ENCODE measurements around the gene NKAIN2. TPM values are rescaled to one million over a fixed set of nuclear protein-coding genes. Genes with fewer than 3 reads are reported as not detected.
"Not testable (repeated sequence)": the region's sequence is repeated elsewhere in the genome, so short reads cannot be mapped to it uniquely, and the experiment has no call there.

The NKAIN2 gene
- total RNA-seq, 1 experiment from 2014 or later: not detected

- BruUV-seq (replicated peaks): no TSS peak
- no peaks in the 10 kb centered on the region for H3K9me3 Mint-ChIP-seq (ENCODE audit: low read depth, unreplicated experiment)
- CTCF ChIA-PET: no interaction called here
Observed at GRCh38 chr6:124561635-124562130, 758.0 kb downstream of the NKAIN2 start.

GRCh38 chr6:124564125-124564524, 760.5 kb downstream of the NKAIN2 start:
- H3K4me3 Mint-ChIP-seq (ENCODE audit: low read depth, unreplicated experiment); DNase-seq; H3K36me3 Mint-ChIP-seq (ENCODE audit: insufficient read depth, unreplicated experiment); BruUV-seq (replicated peaks); H3K27ac Mint-ChIP-seq (ENCODE audit: unreplicated experiment); intact Hi-C loops (cut with micrococcal nuclease; ENCODE audit: unreplicated experiment); H3K9me3 Mint-ChIP-seq (ENCODE audit: low read depth, unreplicated experiment); H3K4me1 Mint-ChIP-seq (ENCODE audit: low read depth, unreplicated experiment); H3K27me3 Mint-ChIP-seq (ENCODE audit: unreplicated experiment); CTCF ChIA-PET: not testable (repeated sequence)

More at GRCh38 chr6:124561635-124562130, 758.0 kb downstream of the NKAIN2 start:
- Mint-ChIP-seq H3K27me3 (ENCODE audit: unreplicated experiment) (no peaks in the 10 kb centered on the region), H3K4me1 (ENCODE audit: low read depth, unreplicated experiment) (no peaks in the 10 kb centered on the region), H3K4me3 (ENCODE audit: low read depth, unreplicated experiment) (no peak overlapping the region), H3K36me3 (ENCODE audit: insufficient read depth, unreplicated experiment) (no peaks in the 10 kb centered on the region), H3K27ac (ENCODE audit: unreplicated experiment) (no peak overlapping the region)
- TF ChIP-seq, protein P1, sequence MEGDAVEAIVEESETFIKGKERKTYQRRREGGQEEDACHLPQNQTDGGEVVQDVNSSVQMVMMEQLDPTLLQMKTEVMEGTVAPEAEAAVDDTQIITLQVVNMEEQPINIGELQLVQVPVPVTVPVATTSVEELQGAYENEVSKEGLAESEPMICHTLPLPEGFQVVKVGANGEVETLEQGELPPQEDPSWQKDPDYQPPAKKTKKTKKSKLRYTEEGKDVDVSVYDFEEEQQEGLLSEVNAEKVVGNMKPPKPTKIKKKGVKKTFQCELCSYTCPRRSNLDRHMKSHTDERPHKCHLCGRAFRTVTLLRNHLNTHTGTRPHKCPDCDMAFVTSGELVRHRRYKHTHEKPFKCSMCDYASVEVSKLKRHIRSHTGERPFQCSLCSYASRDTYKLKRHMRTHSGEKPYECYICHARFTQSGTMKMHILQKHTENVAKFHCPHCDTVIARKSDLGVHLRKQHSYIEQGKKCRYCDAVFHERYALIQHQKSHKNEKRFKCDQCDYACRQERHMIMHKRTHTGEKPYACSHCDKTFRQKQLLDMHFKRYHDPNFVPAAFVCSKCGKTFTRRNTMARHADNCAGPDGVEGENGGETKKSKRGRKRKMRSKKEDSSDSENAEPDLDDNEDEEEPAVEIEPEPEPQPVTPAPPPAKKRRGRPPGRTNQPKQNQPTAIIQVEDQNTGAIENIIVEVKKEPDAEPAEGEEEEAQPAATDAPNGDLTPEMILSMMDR (IDR thresholded peaks at IDR 0.05; ENCODE audit: unreplicated experiment): no peak
- intact Hi-C loops (cut with micrococcal nuclease; ENCODE audit: unreplicated experiment): no loop called here
- no peak for DNase-seq

DNA sequence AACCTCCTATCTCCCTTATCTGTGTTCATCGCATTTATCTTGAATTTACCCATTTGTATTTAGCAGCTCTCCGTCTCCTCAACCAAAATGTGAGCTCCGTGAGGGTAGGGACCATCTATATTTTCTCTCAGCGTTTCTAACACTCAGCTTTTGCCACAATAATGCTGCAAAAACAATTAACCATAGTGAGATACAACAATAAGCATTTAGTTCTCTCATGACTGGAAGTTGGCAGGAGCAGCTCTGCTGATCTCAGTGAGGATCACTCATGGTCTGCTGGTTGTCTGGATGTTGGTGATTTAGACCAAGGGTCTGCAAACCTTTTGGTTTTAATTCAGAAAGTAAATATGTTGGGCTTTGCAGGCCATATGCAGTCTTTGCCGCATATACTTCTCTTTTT, 763.7 kb downstream of the NKAIN2 start:
- peaks cover 7% of the 10 kb centered on the region for H3K9me3 Mint-ChIP-seq (ENCODE audit: low read depth, unreplicated experiment)
- H3K27ac Mint-ChIP-seq (ENCODE audit: unreplicated experiment): no peak overlapping the region
- DNase-seq: no peak
- H3K4me1 Mint-ChIP-seq (ENCODE audit: low read depth, unreplicated experiment): no peaks in the 10 kb centered on the region
- intact Hi-C loops (cut with micrococcal nuclease; ENCODE audit: unreplicated experiment): no loop called here
- CTCF ChIA-PET: no interaction called here
- TF ChIP-seq, protein P1 (IDR thresholded peaks at IDR 0.05; ENCODE audit: unreplicated experiment): no peak
- no TSS peak for BruUV-seq (replicated peaks)
- H3K27me3 Mint-ChIP-seq (ENCODE audit: unreplicated experiment): no peaks in the 10 kb centered on the region
- H3K36me3 Mint-ChIP-seq (ENCODE audit: insufficient read depth, unreplicated experiment): no peaks in the 10 kb centered on the region
- H3K4me3 Mint-ChIP-seq (ENCODE audit: low read depth, unreplicated experiment): no peak overlapping the region

DNA sequence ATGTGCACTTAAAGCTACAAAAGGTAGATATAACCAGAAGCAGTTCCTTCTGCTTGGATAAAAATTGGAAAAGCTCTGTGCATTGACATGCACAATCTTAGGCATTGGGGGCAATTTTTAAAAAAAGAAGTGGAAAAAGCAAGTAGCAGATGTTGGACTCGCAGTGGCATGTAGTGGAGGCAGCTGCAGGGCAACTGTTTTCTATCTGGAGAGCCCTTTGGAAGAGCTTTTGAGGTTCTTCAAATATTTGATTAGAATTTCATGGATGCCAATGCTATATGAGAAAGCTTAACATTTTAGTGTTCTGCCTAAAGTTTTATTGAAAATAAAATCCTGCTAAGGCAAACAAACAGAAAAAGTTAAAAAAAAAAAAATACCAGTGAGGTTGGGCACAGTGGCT, 770.3 kb downstream of the NKAIN2 start:
- peaks cover 7% of the 10 kb centered on the region for H3K9me3 Mint-ChIP-seq (ENCODE audit: low read depth, unreplicated experiment)
- CTCF ChIA-PET: no interaction called here
- H3K27ac Mint-ChIP-seq (ENCODE audit: unreplicated experiment): no peak overlapping the region

DNA sequence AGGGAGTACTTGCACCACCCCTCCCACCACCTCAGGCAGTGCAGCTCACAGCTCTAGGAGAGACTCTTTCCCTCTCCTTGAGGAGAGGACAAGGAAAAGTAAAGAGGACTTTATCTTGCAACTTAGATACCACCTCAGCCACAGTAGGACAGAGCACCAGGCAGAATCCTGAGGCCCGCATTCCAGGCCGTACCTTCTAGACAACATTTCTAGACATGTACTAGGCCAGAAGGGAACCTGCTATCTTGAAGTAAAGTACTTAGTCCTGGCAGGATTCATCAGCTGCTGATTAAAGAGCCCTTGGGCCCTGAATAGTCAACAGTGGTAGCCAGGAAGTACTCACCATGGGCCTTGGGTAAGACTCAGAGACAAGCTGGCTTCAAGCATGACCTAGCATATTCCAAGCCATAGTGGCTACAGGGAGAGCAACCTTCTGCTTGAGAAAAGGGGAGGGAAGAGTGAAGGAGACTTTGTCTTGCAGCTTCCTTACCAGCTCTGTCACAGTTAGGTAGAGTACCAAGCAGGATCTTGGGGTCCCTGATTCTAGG, 774.1 kb downstream of the NKAIN2 start:
- Mint-ChIP-seq H3K27ac (ENCODE audit: unreplicated experiment) (no peak overlapping the region), H3K27me3 (ENCODE audit: unreplicated experiment) (no peaks in the 10 kb centered on the region), H3K4me3 (ENCODE audit: low read depth, unreplicated experiment) (no peak overlapping the region), H3K36me3 (ENCODE audit: insufficient read depth, unreplicated experiment) (no peaks in the 10 kb centered on the region), H3K4me1 (ENCODE audit: low read depth, unreplicated experiment) (no peaks in the 10 kb centered on the region), H3K9me3 (ENCODE audit: low read depth, unreplicated experiment) (no peaks in the 10 kb centered on the region)
- no peak for DNase-seq
- CTCF ChIA-PET: no interaction called here
- TF ChIP-seq, protein P1 (IDR thresholded peaks at IDR 0.05; ENCODE audit: unreplicated experiment): no peak
- intact Hi-C loops (cut with micrococcal nuclease; ENCODE audit: unreplicated experiment): no loop called here
- no TSS peak for BruUV-seq (replicated peaks)

More for the DNA sequence above, 770.3 kb downstream of the NKAIN2 start:
- no peak for DNase-seq
- BruUV-seq (replicated peaks): no TSS peak
- Mint-ChIP-seq H3K27me3 (ENCODE audit: unreplicated experiment) (no peaks in the 10 kb centered on the region), H3K4me1 (ENCODE audit: low read depth, unreplicated experiment) (no peaks in the 10 kb centered on the region), H3K36me3 (ENCODE audit: insufficient read depth, unreplicated experiment) (no peaks in the 10 kb centered on the region), H3K4me3 (ENCODE audit: low read depth, unreplicated experiment) (no peak overlapping the region)
- TF ChIP-seq, protein P1 (IDR thresholded peaks at IDR 0.05; ENCODE audit: unreplicated experiment): no peak
- intact Hi-C loops (cut with micrococcal nuclease; ENCODE audit: unreplicated experiment): no loop called here

Measured in Calu3 (cell line).